Measurements from ENCODE around the gene MEPE.
A peak's percentile ranks its signal among the peaks of the same experiment; 100 is the strongest.
"Not testable (repeated sequence)": the region's sequence is repeated elsewhere in the genome, so short reads cannot be mapped to it uniquely, and the experiment has no call there.

Gene MEPE

GRCh38 chr4:87890753-87891152, 58.0 kb downstream of the MEPE start:
- H3K18ac ChIP-seq (ENCODE audit: low read length); H3K23ac ChIP-seq (ENCODE audit: low read depth, low read length, poor library complexity); H3K36me3 ChIP-seq (replicated peaks in 1 of 2; ENCODE audit: control insufficient read depth in 2 of 2, insufficient read depth in 2 of 2, low read length in 2 of 2); H3K4me2 ChIP-seq (ENCODE audit: insufficient read depth, low read length, poor library complexity, severe bottlenecking); DNase-seq (ENCODE audit: low spot score); H3K4ac ChIP-seq (ENCODE audit: low read length); H3K14ac ChIP-seq (ENCODE audit: low read length); H2BK5ac ChIP-seq (ENCODE audit: low read length); H3K4me3 ChIP-seq (ENCODE audit: low read length in 2 of 2); H4K8ac ChIP-seq (ENCODE audit: low read depth, low read length); H2BK15ac ChIP-seq (ENCODE audit: low read length); H2AFZ ChIP-seq (ENCODE audit: low read length); H2BK120ac ChIP-seq (ENCODE audit: low read depth, low read length); H2AK5ac ChIP-seq (ENCODE audit: low read depth, low read length); H3K27ac ChIP-seq (replicated peaks; ENCODE audit: low read length); H3K9ac ChIP-seq (ENCODE audit: low read depth, low read length, poor library complexity); H3K9me3 ChIP-seq (replicated peaks in 1 of 2; ENCODE audit: control insufficient read depth in 2 of 2, insufficient read depth in 1 of 2, low read depth in 1 of 2, low read length in 2 of 2); H3K27me3 ChIP-seq (ENCODE audit: control insufficient read depth in 3 of 3, insufficient read depth in 3 of 3, low read depth in 1 of 3, low read length in 3 of 3); H3K4me1 ChIP-seq (ENCODE audit: control insufficient read depth in 2 of 2, insufficient read depth in 1 of 2, low read depth in 1 of 2, low read length in 2 of 2); H4K91ac ChIP-seq (ENCODE audit: low read depth, low read length, poor library complexity); H2BK12ac ChIP-seq (ENCODE audit: low read length); H3K79me1 ChIP-seq (ENCODE audit: low read depth, low read length): not testable (repeated sequence)

- H3K79me1 ChIP-seq (ENCODE audit: low read depth, low read length) = no peaks in the 10 kb centered on the region
- H3K4ac ChIP-seq (ENCODE audit: low read length) = no peak overlapping the region
- no peak overlapping the region for H3K9ac ChIP-seq (ENCODE audit: low read depth, low read length, poor library complexity)
- H3K23ac ChIP-seq (ENCODE audit: low read depth, low read length, poor library complexity) = no peak overlapping the region
- peaks cover 0 to 4% of the 10 kb centered on the region in 2 donors for H3K4me1 ChIP-seq (ENCODE audit: control insufficient read depth in 2 of 2, insufficient read depth in 1 of 2, low read depth in 1 of 2, low read length in 2 of 2)
- no peak overlapping the region for H2BK120ac ChIP-seq (ENCODE audit: low read depth, low read length)
- no peak overlapping the region for H4K8ac ChIP-seq (ENCODE audit: low read depth, low read length)
- H3K27me3 ChIP-seq (ENCODE audit: control insufficient read depth in 3 of 3, insufficient read depth in 3 of 3, low read depth in 1 of 3, low read length in 3 of 3) = no peaks in the 10 kb centered on the region
- peak overlapping the region; percentile 72 for H2AFZ ChIP-seq (ENCODE audit: low read length)
- no peak overlapping the region for H3K18ac ChIP-seq (ENCODE audit: low read length)
- no peak overlapping the region for H3K27ac ChIP-seq (replicated peaks; ENCODE audit: low read length)
- H3K36me3 ChIP-seq (replicated peaks in 1 of 2; ENCODE audit: control insufficient read depth in 2 of 2, insufficient read depth in 2 of 2, low read length in 2 of 2) = no peaks in the 10 kb centered on the region
- no peak overlapping the region for H3K4me3 ChIP-seq (ENCODE audit: low read length in 2 of 2)
- H2BK15ac ChIP-seq (ENCODE audit: low read length) = no peak overlapping the region
- no CpG with 5 or more reads among the region's 8 CpGs for WGBS, 2 donors (ENCODE audit: extremely low coverage in 2 of 2, insufficient read length in 2 of 2, insufficient replicate concordance in 1 of 2)
- no peak overlapping the region for H4K91ac ChIP-seq (ENCODE audit: low read depth, low read length, poor library complexity)
- DNase-seq (ENCODE audit: low spot score) = no peak
- H3K14ac ChIP-seq (ENCODE audit: low read length) = no peak overlapping the region
- H3K9me3 ChIP-seq (replicated peaks in 1 of 2; ENCODE audit: control insufficient read depth in 2 of 2, insufficient read depth in 1 of 2, low read depth in 1 of 2, low read length in 2 of 2) = no peaks in the 10 kb centered on the region
- no peak overlapping the region for H2BK5ac ChIP-seq (ENCODE audit: low read length)
- no peak overlapping the region for H2BK12ac ChIP-seq (ENCODE audit: low read length)
- H3K4me2 ChIP-seq (ENCODE audit: insufficient read depth, low read length, poor library complexity, severe bottlenecking) = no peak overlapping the region
- no peak overlapping the region for H2AK5ac ChIP-seq (ENCODE audit: low read depth, low read length)
These were observed 63.3 kb downstream of the MEPE start for GRCh38 chr4:87895964-87896621.

Data from neuronal stem cell (in vitro differentiated cells).